NCI-H69 (cell line): ENCODE measurements around the gene TMEM208.

ENCODE experiments used
- DNase-seq: peaks from one replicate; lab custom pipeline; 2025; lab: John Stamatoyannopoulos, UW

Gene TMEM208

GRCh38 chr16:67226804-67227566 is at the start of gene TMEM208:
TMEM208 (plus strand) TSS chr16:67227130; CDS start chr16:67227219, 89 bp downstream.
- peak; percentile 97 for DNase-seq

GRCh38 chr16:67177743-67178699 is 48.9 kb upstream of the TMEM208 start:
- DNase-seq = peak; percentile 92

DNA sequence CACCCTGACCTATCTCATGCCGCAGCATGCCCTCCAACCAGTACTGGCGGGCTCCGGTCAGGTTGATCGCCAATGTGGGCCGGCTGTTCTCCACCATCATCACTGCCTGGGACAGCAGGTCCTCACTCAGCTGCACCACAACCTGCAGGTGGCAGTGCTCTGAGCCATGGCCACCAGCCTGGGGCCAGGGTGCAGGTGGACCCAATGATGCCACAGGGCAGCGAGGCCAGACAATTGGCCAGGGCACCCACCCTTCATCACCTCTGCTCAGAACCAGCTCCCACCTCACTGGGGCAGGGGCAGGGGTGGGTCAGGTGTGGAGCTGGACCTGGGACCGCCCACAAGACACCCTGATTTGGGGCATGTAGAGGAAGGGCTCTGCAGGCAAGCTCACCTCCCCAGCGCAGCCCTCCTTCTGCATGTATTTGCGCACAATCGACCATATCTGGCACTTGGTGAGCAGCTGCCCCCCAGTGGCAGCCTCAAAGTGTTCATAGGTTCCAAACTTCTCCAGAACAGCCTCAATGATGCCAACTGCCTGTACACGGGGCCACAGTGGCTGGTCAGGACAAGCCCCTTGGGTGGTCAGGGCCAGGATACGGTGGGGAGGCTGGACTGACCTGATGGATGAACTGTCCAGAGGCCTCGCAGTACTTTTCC is 47.4 kb upstream of the TMEM208 start:
- DNase-seq = no peak

- DNase-seq = no peak
Observed at GRCh38 chr16:67180166-67180565, 46.8 kb upstream of the TMEM208 start.

GRCh38 chr16:67181346-67181745 is 45.6 kb upstream of the TMEM208 start:
- DNase-seq = no peak

GRCh38 chr16:67182288-67182687 is 44.6 kb upstream of the TMEM208 start:
- DNase-seq = no peak

DNA sequence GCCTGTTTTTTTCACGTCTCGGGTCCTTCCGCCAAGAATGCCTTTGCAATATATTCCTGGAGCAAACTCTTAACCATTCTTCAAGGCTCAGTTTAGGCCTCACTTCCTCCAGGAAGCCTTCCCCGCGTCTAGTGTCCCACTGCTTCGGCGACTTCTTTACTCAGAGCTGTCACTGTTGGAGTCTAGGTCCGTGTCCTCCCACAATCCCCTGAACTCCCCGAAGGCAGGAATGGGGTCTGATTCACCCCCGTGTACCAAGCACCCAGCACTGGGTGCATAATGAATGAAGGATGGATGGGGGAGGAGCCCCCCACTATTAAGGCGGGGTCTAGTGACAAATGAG is 43.7 kb upstream of the TMEM208 start:
- no peak for DNase-seq

DNA sequence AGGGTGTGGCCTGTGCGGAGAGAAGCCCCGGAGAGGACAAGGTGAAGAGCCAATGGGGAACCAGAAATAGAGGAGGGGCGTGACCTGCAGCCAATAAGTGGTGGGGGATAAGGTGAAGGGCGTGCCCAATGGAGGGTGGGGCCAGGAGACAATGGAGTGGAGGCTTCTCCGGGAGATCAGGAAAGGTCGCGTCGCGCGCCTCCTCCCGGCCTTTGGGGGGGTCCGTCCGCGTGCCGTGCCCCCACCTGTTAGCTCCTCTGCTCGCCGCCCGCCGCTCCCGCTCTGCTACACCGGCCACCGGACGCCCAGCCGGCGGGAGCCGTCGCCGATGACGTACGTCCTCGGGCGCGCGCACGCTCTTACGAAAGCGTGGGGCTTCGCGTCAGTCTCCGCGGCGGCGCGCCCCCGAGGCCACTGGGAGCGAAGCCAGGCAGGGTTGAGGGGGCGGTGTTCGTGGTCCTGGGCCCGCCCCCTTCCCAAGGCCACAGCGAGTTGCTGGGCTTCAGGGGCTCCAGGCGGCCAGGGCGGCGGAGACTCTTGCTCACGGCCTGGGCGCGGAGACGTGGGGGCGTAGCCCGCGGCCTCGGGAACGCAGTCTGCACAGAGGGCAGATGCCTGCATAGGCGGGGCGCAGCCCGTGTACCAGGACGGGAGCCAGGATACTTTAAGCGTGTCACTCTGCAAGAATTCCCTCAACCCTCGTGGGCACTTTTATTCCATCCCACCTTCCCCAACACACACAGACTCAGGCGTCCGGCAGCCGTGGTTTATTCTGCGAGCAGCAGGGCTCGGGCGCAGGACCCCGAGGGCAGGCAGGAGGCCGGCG is 43.1 kb upstream of the TMEM208 start, which contains the start of gene MATCAP1:
Gene MATCAP1, minus strand, starts transcription at position 337 of the 826 bp plus-strand sequence. CDS start 3,353 bp downstream, outside the sequence.
- peak; percentile 96 for DNase-seq

GRCh38 chr16:67184453-67184994 is 42.4 kb upstream of the TMEM208 start:
- DNase-seq = peak; percentile 76

GRCh38 chr16:67184995-67185650 is 41.8 kb upstream of the TMEM208 start:
- DNase-seq = peak; percentile 80

GRCh38 chr16:67185651-67186134 is 41.2 kb upstream of the TMEM208 start:
- DNase-seq = no peak

GRCh38 chr16:67186550-67186950 is 40.4 kb upstream of the TMEM208 start:
- DNase-seq = no peak

DNA sequence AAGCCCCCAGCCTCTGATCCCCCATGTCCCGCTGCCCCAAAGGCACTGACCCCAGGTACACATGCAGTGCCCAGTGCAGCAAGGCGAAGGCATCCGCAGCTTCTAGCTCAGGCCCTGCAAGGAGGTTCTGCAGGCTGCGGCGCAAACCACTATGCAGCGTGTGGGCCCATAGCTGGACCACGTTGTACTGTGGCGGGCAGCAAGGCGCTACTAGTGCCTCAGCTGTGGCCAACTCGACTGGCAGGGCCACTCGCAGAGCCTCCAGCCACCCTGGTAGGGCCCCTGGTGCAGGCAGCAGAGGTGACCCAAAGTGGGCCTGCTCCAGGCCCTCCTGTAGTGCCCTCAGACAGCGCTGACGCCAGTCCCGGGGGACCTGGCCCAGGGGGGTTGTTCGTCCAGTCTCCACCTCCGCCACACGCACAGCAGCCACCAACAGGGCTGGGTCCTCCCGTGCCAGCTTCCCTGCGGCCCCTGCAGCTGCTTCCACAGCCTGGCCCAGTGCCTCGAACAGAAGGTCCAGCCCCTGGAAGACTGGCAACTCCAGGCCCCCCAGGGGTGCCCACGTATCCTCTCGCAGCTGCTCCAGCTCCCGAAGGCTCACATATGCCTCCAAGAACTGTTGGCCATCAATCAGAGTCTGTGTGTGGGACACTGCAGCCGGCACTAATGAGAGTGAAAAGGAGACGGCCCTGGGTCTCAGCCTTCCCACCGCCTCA is 39.6 kb upstream of the TMEM208 start:
- DNase-seq = no peak

- no peak for DNase-seq
Observed at GRCh38 chr16:67188323-67188722, 38.6 kb upstream of the TMEM208 start.

GRCh38 chr16:67188798-67189197 is 38.1 kb upstream of the TMEM208 start:
- DNase-seq = no peak

DNA sequence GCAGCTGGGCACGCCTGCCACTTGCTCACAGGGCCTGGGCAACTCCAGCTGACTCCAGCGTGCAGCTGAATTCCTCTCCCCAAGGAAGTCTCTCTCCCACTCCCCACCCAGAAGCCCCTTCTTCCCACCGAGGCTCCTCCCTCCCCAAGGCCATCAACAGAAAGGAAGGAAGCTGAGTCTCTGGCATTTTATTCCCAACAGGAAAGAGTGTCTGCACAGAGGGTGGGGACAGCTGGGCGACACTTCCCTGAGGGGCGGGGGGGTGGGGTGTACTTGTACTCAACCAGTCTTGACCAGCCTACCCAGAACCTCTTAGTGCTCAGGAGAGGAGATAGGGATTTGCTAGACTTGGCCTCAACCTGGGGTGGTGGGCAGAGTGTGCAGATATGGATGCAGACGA is 36.9 kb upstream of the TMEM208 start, which contains the start of gene EXOC3L1:
Gene EXOC3L1, minus strand, starts transcription at position 96 of the 400 bp plus-strand sequence. CDS start 460 bp downstream, outside the sequence.
- peak; percentile 7 for DNase-seq

DNA sequence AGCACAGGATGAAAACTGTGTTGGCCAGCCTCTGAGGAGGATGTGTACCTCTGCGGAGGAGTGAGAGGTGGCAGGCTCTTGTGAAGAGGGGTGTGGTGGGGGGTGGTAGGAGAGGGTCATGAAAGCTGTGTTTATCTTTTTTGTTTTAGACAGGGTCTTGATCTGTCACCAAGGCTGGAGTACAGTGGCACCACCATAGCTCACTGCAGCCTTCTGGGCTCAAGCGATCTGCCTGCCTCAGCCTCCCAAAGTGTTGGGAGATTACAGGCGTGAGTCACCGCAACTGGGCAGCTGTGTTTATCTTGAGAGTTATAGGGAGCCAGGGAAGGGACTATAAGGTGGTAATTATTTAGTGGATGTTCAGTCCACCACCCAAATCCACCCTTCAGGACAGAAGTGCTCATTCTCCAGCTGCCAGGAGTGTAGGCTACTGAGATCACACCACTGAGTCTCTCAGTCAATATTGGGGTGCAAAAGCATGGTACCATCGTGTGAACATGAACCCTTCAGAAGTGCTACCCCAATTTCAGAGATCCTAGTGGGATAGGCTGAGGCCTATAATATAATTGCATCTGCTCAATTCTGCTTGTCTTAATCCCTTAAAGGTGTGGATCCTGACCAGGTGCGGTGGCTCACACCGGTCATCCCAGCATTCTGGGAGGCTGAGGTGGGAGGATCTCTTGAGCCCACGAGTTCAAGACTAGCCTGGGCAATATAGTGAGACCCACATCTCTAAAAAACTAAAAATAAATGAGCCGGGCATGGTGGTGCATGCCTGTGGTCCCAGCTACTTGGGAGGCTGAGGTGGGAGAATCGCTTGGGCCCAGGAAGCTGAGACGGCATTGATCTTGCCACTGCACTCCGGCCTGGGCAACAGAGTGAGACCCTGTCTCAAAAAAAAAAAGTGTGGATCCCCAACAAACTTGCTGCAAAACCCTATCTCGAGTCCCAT is 36.2 kb upstream of the TMEM208 start:
- DNase-seq = peak; percentile 32

DNA sequence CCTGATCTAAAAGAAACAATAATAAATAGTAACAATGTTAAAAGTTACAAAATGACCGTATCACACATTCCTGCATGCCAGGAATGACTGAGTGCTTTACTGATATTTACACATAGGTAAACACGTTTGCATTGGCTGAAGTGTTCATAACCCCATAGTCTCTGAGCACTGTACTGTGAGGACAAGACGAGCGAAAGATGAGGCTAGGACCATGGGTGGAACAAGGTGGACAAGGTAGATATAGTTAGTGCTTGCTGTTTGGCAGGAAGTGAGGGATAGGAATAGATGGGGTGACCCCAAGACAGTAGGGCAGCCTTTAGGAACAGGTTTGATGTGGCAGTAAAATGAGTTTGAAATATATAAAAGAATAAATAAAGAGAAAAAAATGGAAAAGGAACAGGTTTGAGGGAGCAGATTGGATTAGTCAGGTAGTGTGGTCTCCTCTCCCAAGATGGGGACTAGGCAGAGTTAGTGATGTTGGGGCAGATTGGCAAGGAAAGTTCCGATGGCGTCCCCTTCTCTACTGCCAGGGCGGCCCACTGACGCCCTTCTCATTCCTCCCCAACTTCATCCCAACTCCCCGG is 35.4 kb upstream of the TMEM208 start:
- no peak for DNase-seq
